Activated naive CD8-positive, alpha-beta T cell treated with anti-CD3 and anti-CD28 coated beads for 36 hours (primary cell): ENCODE data around the gene E2F1. TPM values are rescaled to one million over a fixed set of nuclear protein-coding genes. Genes with fewer than 3 reads are reported as not detected.
"Not testable (repeated sequence)": the region's sequence is repeated elsewhere in the genome, so short reads cannot be mapped to it uniquely, and the experiment has no call there.

Experiments
- DNase-seq: peaks from one replicate; pipeline ENCODE4 v3.0.0; 2021
- H3K27ac Mint-ChIP-seq: one replicate; pipeline ENCODE4 v1.8.0; 2022; ENCODE audit warnings: mild to moderate bottlenecking, moderate library complexity, mixed read lengths
- H3K27me3 Mint-ChIP-seq: one replicate; pipeline ENCODE4 v1.8.0; 2022; ENCODE audit warnings: mild to moderate bottlenecking, mixed read lengths
- H3K36me3 Mint-ChIP-seq: one replicate; pipeline ENCODE4 v1.8.0; 2021; ENCODE audit warnings: mild to moderate bottlenecking, mixed read lengths
- H3K4me1 Mint-ChIP-seq: one replicate; pipeline ENCODE4 v1.8.0; 2021; ENCODE audit warnings: mixed read lengths
- H3K4me3 Mint-ChIP-seq: one replicate; pipeline ENCODE4 v1.8.0; 2022; ENCODE audit warnings: mild to moderate bottlenecking, moderate library complexity, mixed read lengths
- H3K9me3 Mint-ChIP-seq: one replicate; pipeline ENCODE4 v1.8.0; 2022; ENCODE audit warnings: mixed read lengths
- total RNA-seq, 2 experiments: library from RNA; stranded (reverse); gene quantifications; one replicate each; pipeline ENCODE4 v1.2.3, GENCODE V29; 2021

E2F1 gene
- total RNA-seq, 2 experiments from 2014 or later = 76.1 to 79.6 TPM

DNA sequence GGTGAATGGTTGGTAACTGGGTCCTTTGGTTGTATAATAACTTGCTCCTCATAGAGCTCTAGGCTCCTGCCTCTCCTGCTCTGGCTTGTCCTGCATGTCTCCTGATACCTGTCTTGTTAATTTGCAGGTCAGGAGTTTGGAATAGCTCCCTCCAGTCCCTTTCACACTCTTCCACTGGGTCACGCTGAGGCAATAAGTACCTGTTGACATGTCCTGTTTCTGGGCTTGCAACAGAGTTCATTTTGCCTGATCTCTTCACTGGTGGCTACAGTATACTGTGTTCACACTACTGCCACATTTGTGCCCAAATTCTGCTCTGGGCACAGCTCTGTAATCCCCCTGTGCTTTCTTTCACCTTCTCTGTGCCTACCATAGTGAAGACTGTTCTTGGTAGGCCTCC is 49.4 kb downstream of the E2F1 start:
- Mint-ChIP-seq H3K36me3 (peaks cover 3% of the 10 kb centered on the region), H3K4me3 (no peak overlapping the region), H3K27ac (no peak overlapping the region), H3K4me1 (no peaks in the 10 kb centered on the region), H3K9me3 (no peaks in the 10 kb centered on the region), H3K27me3 (no peaks in the 10 kb centered on the region)
- no peak for DNase-seq

DNA sequence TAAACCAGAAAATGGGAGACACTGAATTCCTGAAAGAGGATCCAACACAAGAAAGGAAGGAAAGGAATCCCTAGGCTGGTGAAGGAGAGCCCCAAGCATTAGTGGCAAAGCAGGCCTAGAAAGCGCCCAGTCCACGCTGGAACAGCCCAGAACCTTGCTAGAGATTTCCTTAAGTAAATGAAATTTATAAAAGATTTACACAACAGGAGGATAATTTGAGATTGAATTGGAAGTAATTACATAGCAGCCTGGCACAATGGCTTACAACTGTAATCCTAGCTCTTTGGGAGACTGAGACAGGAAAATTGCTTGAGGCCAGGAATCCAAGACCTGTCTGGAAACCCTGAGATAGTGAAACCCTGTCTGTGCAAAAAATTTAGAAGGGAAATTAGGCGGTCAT is 50.8 kb downstream of the E2F1 start:
- Mint-ChIP-seq H3K36me3 (peaks cover 3% of the 10 kb centered on the region), H3K4me1 (no peaks in the 10 kb centered on the region), H3K27ac (no peak overlapping the region), H3K4me3 (no peak overlapping the region), H3K9me3 (no peaks in the 10 kb centered on the region), H3K27me3 (no peaks in the 10 kb centered on the region)
- DNase-seq = no peak

DNA sequence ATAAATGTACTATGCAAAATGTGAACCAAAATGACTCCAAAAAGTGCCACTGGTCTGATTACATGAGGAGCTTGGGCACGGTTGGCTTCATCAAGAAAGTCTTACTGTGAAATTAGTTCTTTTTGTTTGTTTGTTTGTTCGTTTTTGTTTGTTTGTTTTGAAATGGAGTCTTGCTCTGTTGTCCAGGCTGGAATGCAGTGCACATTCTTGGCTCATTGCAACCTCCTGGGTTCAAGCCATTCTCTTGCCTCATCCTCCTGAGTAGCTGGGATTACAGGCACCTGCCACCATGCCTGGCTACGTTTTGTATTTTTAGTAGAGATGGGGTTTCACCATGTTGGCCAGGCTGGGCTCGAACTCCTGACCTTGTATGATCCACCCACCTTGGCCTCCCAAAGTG is 54.3 kb downstream of the E2F1 start:
- not testable (repeated sequence) for H3K36me3 Mint-ChIP-seq, H3K9me3 Mint-ChIP-seq

DNA sequence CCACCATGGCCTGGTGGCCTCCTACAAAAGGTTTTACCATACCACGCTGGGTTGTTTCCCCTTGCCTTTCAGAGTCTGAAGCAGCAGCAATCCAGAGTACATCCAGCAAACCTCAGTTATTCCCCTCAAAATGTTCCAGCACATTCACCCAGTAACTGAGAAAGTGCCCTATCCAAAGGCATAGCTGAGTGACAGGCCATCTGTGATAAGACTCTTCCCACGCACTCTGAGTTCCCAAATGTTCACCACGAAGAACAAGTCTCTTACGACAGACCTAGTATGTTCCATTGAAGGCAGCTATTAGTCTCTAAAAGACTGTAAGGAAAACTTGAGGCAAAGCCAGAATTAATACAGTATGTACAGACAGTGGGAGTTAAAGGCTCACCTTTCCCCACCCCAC is 55.7 kb downstream of the E2F1 start:
- Mint-ChIP-seq H3K4me1 (no peaks in the 10 kb centered on the region), H3K9me3 (no peaks in the 10 kb centered on the region), H3K4me3 (no peak overlapping the region), H3K27ac (no peak overlapping the region), H3K27me3 (no peaks in the 10 kb centered on the region), H3K36me3 (peaks cover 4% of the 10 kb centered on the region)
- DNase-seq = no peak

More for the DNA sequence above, 54.3 kb downstream of the E2F1 start:
- DNase-seq, H3K4me3 Mint-ChIP-seq, H3K4me1 Mint-ChIP-seq, H3K27me3 Mint-ChIP-seq, H3K27ac Mint-ChIP-seq: not testable (repeated sequence)

DNA sequence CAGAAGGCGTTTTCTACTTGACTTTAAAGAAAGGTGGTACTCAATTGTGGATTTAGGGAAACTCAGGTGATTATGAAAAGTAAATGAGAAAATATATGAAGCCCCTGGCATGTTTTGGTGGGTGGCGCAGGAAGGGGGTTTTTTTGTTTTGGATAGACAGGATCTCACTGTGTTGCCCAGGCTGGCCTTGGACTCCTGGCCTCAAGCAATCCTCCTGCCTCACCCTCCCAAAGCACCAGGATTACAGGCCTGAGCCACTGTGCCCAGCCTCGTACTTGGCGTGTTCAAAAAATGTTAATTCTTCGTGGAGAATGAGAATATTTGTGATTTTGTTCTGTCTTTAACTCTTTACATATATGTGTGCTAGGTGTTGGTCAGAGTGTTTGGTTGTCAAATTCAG is 56.2 kb downstream of the E2F1 start:
- Mint-ChIP-seq H3K9me3 (no peaks in the 10 kb centered on the region), H3K4me3 (no peak overlapping the region), H3K36me3 (peaks cover 8% of the 10 kb centered on the region), H3K27me3 (no peaks in the 10 kb centered on the region), H3K4me1 (no peaks in the 10 kb centered on the region), H3K27ac (no peak overlapping the region)
- no peak for DNase-seq

DNA sequence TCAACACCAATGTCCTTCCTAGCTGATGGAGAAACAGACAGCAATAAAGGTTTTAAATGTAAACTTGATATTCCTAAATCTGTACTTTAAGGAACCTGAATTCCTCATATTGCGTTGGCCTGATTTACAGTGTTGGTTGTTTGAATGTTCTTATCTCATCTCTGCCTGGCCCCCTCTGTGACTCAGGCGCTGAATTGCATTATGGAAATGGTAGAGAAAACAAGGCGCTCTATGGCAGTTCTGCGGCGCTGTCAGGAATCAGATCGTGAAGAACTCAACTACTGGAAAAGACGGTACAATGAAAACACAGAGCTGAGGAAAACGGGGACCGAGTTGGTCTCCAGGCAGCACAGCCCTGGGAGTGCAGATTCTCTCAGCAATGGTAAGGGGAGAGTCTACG is 56.7 kb downstream of the E2F1 start:
- DNase-seq = no peak
- Mint-ChIP-seq H3K4me3 (no peak overlapping the region), H3K36me3 (peaks cover 12% of the 10 kb centered on the region), H3K4me1 (peaks cover under 1% of the 10 kb centered on the region), H3K27me3 (no peaks in the 10 kb centered on the region), H3K9me3 (no peaks in the 10 kb centered on the region), H3K27ac (no peak overlapping the region)

DNA sequence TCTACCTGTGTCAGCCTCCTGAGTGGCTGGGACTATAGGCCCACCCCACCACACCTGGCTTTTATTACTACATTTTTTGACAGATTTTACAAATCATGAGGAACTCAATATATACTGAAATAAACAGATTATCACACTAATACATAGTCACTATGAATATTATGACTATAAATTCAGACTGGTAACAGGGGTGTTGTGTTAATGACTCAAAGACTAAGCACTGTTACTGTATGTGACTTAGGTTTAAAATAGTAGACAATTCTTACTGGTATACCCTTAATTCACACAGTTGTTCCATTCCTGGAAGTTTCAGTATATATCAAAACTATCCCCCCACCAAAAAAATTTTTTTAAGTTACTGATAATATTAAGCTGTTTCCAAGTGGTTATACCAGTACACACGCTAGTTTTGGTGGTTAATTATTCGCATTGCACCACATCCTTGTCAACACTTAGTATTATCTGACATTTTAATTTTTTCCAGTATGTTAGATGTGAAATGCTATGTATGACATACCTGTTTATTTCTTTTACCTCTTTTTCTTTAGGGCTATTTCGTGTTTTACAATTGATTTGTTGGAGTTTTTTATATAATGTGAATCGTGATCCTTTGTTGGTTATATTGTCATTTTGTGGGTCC is 58.5 kb downstream of the E2F1 start:
- no peak overlapping the region for H3K27ac Mint-ChIP-seq
- H3K9me3 Mint-ChIP-seq = no peaks in the 10 kb centered on the region
- H3K36me3 Mint-ChIP-seq = peaks cover 16% of the 10 kb centered on the region
- no peak for DNase-seq
- H3K4me1 Mint-ChIP-seq = peaks cover 4% of the 10 kb centered on the region
- H3K4me3 Mint-ChIP-seq = no peak overlapping the region
- no peaks in the 10 kb centered on the region for H3K27me3 Mint-ChIP-seq

DNA sequence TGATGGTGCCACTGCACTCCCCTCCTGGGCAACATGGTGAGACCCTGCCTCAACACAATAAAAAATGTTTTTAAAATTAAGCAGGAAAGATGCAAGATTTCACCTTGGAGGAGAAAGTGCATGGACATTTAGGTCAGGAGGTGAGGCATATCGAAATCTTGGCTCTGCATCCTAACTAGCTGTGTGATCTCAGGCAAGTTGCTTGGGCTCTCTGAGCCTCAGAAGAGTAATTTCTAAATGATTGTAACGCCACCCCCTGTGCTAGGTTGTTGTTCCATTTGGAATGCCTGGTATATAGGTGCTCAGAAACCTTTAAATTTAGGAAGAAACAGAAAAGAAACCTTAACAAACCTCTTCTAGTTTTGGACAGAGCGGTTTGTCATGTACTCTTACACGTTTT is 60.0 kb downstream of the E2F1 start:
- Mint-ChIP-seq H3K27ac (no peak overlapping the region), H3K27me3 (no peaks in the 10 kb centered on the region), H3K4me3 (no peak overlapping the region), H3K4me1 (peaks cover 6% of the 10 kb centered on the region), H3K36me3 (peaks cover 16% of the 10 kb centered on the region), H3K9me3 (no peaks in the 10 kb centered on the region)
- DNase-seq = no peak

Other genes starting within 250 kb of the E2F1 start
- 1 to 10 TPM; 4.0 to 4.7 TPM for gene SNTA1, start 242.6 kb downstream of the E2F1 start, total RNA-seq
- gene CBFA2T2, start 196.3 kb downstream of the E2F1 start, total RNA-seq = 1 to 10 TPM; 6.4 to 6.7 TPM
- under 1 TPM; 0.10 to 0.21 TPM for gene C20orf144, start 24.1 kb downstream of the E2F1 start, total RNA-seq
- 1 to 10 TPM; 4.1 TPM for gene ACTL10, start 19.4 kb downstream of the E2F1 start, total RNA-seq
- 10 to 100 TPM; 10.7 to 12.0 TPM for gene NECAB3, start 12.0 kb downstream of the E2F1 start, total RNA-seq
- 1 to 10 TPM; 6.9 to 7.3 TPM for gene PXMP4, start 33.9 kb upstream of the E2F1 start, total RNA-seq
- gene ZNF341, start 45.6 kb upstream of the E2F1 start, total RNA-seq = 1 to 10 TPM; 3.7 TPM
- 10 to 100 TPM; 90.6 to 95.5 TPM for gene CHMP4B, start 125.0 kb upstream of the E2F1 start, total RNA-seq